MCF 10A (cell line): ENCODE data around the gene LEUTX. TPM values are rescaled to one million over a fixed set of nuclear protein-coding genes. Genes with fewer than 3 reads are reported as not detected.
A peak's percentile ranks its signal among the peaks of the same experiment; 100 is the strongest.

ENCODE experiments used
- BruUV-seq: library from RNA; stranded (reverse); fragments of 400-500 nt; replicated peaks from 2 replicates; lab custom pipeline; 2021; lab: Mats Ljungman, UMichigan
- CTCF ChIA-PET: fragments of 300-600 bp; sonication (Branson Sonifier 250); formaldehyde crosslinking; extraction: SDS; loops from one replicate; lab custom pipeline; 2021; ENCODE audit warnings: antibody characterized with exemption, inconsistent platforms; lab: Yijun Ruan, JAX
- POLR2A ChIA-PET: fragments of 300-600, 350-650 bp; sonication (Branson Sonifier 250); formaldehyde crosslinking; extraction: SDS; loops from one replicate; lab custom pipeline; 2020; ENCODE audit warnings: antibody characterized with exemption, inconsistent platforms; lab: Yijun Ruan, JAX
- DNase-seq: peaks from one replicate; pipeline ENCODE4 v3.0.0-alpha.2; 2018; ENCODE audit not compliant: unreplicated experiment
- H3K27ac Mint-ChIP-seq: one replicate; pipeline ENCODE4 v1.8.0; 2022; ENCODE audit warnings: mild to moderate bottlenecking, low read depth, mixed read lengths; ENCODE audit not compliant: unreplicated experiment
- H3K27me3 Mint-ChIP-seq: one replicate; pipeline ENCODE4 v1.8.0; 2022; ENCODE audit warnings: mixed read lengths; ENCODE audit not compliant: insufficient read depth, unreplicated experiment
- H3K36me3 Mint-ChIP-seq: one replicate; pipeline ENCODE4 v1.8.0; 2022; ENCODE audit warnings: mild to moderate bottlenecking, moderate library complexity, mixed read lengths; ENCODE audit not compliant: insufficient read depth, unreplicated experiment
- H3K4me1 Mint-ChIP-seq: one replicate; pipeline ENCODE4 v1.8.0; 2022; ENCODE audit warnings: mixed read lengths; ENCODE audit not compliant: insufficient read depth, unreplicated experiment
- H3K4me3 Mint-ChIP-seq: one replicate; pipeline ENCODE4 v1.8.0; 2022; ENCODE audit warnings: mild to moderate bottlenecking, moderate library complexity, mixed read lengths; ENCODE audit not compliant: unreplicated experiment
- H3K9me3 Mint-ChIP-seq: one replicate; pipeline ENCODE4 v1.8.0; 2022; ENCODE audit warnings: mixed read lengths; ENCODE audit not compliant: unreplicated experiment
- CTCF ChIP-seq: fragments of 200-600 bp; IDR thresholded peaks from one replicate; pipeline ENCODE4 v1.8.0; 2022; ENCODE audit warnings: antibody characterized with exemption, mild to moderate bottlenecking; ENCODE audit not compliant: unreplicated experiment
- intact Hi-C: fragments of 100-400 bp; cut with micrococcal nuclease; formaldehyde crosslinking; loops from 2 replicates; pipeline ENCODE4 v1.14.1; 2022
- total RNA-seq: library from RNA; stranded (reverse); gene quantifications from 2 replicates; pipeline ENCODE4 v1.2.3, GENCODE V29; 2022

The LEUTX gene
- total RNA-seq, 1 experiment from 2014 or later: not detected

GRCh38 chr19:39792999-39793546, 14.4 kb downstream of the LEUTX start:
- H3K36me3 Mint-ChIP-seq: no peaks in the 10 kb centered on the region
- peak overlapping the region; percentile 29 for H3K4me3 Mint-ChIP-seq
- DNase-seq: peak; percentile 81
- H3K27me3 Mint-ChIP-seq: peaks cover 36% of the 10 kb centered on the region
- no TSS peak for BruUV-seq
- intact Hi-C loops: loop anchor here (1.0 kb wide), 2 partner anchors 51 to 177 kb away; no protein-coding TSS in a partner anchor
- no peaks in the 10 kb centered on the region for H3K4me1 Mint-ChIP-seq
- H3K9me3 Mint-ChIP-seq: no peaks in the 10 kb centered on the region
- TF ChIP-seq CTCF: peak; percentile 92
- H3K27ac Mint-ChIP-seq: no peak overlapping the region
- CTCF ChIA-PET: interaction anchor here (0.6 to 1.7 kb wide), 17 partner anchors 9 to 1369 kb away, joined by 3 to 11 read pairs (median 4); partner anchors contain the start of genes FBL and PSMC4
- POLR2A ChIA-PET: interaction anchor here (0.7 to 0.8 kb wide), 2 partner anchors 50 to 177 kb away, joined by 3 to 4 read pairs; partner anchors contain the start of gene PSMC4

GRCh38 chr19:39795001-39795400, 16.3 kb downstream of the LEUTX start:
- POLR2A ChIA-PET: no interaction called here
- peaks cover 50% of the 10 kb centered on the region for H3K27me3 Mint-ChIP-seq
- no peak overlapping the region for H3K27ac Mint-ChIP-seq
- H3K36me3 Mint-ChIP-seq: no peaks in the 10 kb centered on the region
- CTCF ChIA-PET: interaction anchor here (0.6 to 1.0 kb wide), 5 partner anchors 20 to 192 kb away, joined by 3 to 5 read pairs (median 3); no protein-coding TSS in a partner anchor
- intact Hi-C loops: no loop called here
- no peak for TF ChIP-seq CTCF
- no peak for DNase-seq
- H3K4me1 Mint-ChIP-seq: no peaks in the 10 kb centered on the region
- no TSS peak for BruUV-seq
- no peak overlapping the region for H3K4me3 Mint-ChIP-seq
- no peaks in the 10 kb centered on the region for H3K9me3 Mint-ChIP-seq

- Mint-ChIP-seq H3K27me3 (peaks cover 50% of the 10 kb centered on the region), H3K36me3 (no peaks in the 10 kb centered on the region), H3K4me1 (no peaks in the 10 kb centered on the region), H3K27ac (no peak overlapping the region), H3K9me3 (no peaks in the 10 kb centered on the region), H3K4me3 (no peak overlapping the region)
- ChIA-PET CTCF (interaction anchor here (0.7 kb wide), 2 partner anchors 45 to 305 kb away, joined by 3 to 4 read pairs; no protein-coding TSS in a partner anchor), POLR2A (no interaction called here)
- no TSS peak for BruUV-seq
- intact Hi-C loops: no loop called here
- no peak for DNase-seq
- no peak for TF ChIP-seq CTCF
Measured at GRCh38 chr19:39796000-39796498, 17.4 kb downstream of the LEUTX start.

GRCh38 chr19:39797083-39797482, 18.4 kb downstream of the LEUTX start:
- POLR2A ChIA-PET: no interaction called here
- CTCF ChIA-PET: interaction anchor here (1.4 kb wide), 1 partner anchor 174 kb away, joined by 3 read pairs; the partner anchor contains the start of gene PSMC4

More at GRCh38 chr19:39797083-39797482, 18.4 kb downstream of the LEUTX start:
- no peak overlapping the region for H3K4me3 Mint-ChIP-seq
- no peak overlapping the region for H3K27ac Mint-ChIP-seq
- no peak for DNase-seq
- H3K9me3 Mint-ChIP-seq: no peaks in the 10 kb centered on the region
- no peaks in the 10 kb centered on the region for H3K4me1 Mint-ChIP-seq
- H3K36me3 Mint-ChIP-seq: no peaks in the 10 kb centered on the region
- no TSS peak for BruUV-seq
- intact Hi-C loops: no loop called here
- no peak for TF ChIP-seq CTCF
- peaks cover 50% of the 10 kb centered on the region for H3K27me3 Mint-ChIP-seq
